Immature natural killer cell (primary cell): ENCODE results near the gene SAMD3. TPM values are rescaled to one million over a fixed set of nuclear protein-coding genes. Genes with fewer than 3 reads are reported as not detected.
"Not testable (repeated sequence)": the region's sequence is repeated elsewhere in the genome, so short reads cannot be mapped to it uniquely, and the experiment has no call there.

Experiments
- DNase-seq, 3 donors: peaks; one replicate each; pipeline ENCODE4 v3.0.0; 2022; ENCODE audit warnings: mixed read lengths in 1 of 3
- H3K27ac Mint-ChIP-seq, 6 donors: one replicate each; pipeline ENCODE4 v1.8.0; 2020; ENCODE audit warnings: mixed read lengths in 6 of 6, mild to moderate bottlenecking in 5 of 6, inconsistent platforms in 4 of 6, moderate library complexity in 3 of 6
- H3K27me3 Mint-ChIP-seq, 3 donors: one replicate each; pipeline ENCODE4 v1.8.0; 2020 to 2021; ENCODE audit warnings: low read depth in 3 of 3, mild to moderate bottlenecking in 3 of 3, mixed read lengths in 3 of 3, moderate library complexity in 3 of 3, inconsistent platforms in 1 of 3
- H3K36me3 Mint-ChIP-seq, 3 donors: one replicate each; pipeline ENCODE4 v1.8.0; 2020; ENCODE audit warnings: mixed read lengths in 3 of 3, inconsistent platforms in 2 of 3, mild to moderate bottlenecking in 2 of 3
- H3K4me1 Mint-ChIP-seq, 2 donors: one replicate each; pipeline ENCODE4 v1.8.0; 2020; ENCODE audit warnings: inconsistent platforms in 2 of 2, mild to moderate bottlenecking in 2 of 2, mixed read lengths in 2 of 2, moderate library complexity in 1 of 2
- H3K4me3 Mint-ChIP-seq, 5 donors: one replicate each; pipeline ENCODE4 v1.8.0; 2020; ENCODE audit warnings: mild to moderate bottlenecking in 5 of 5, mixed read lengths in 5 of 5, inconsistent platforms in 3 of 5, moderate library complexity in 3 of 5
- H3K9me3 Mint-ChIP-seq, 6 donors: one replicate each; pipeline ENCODE4 v1.8.0; 2020; ENCODE audit warnings: mild to moderate bottlenecking in 6 of 6, mixed read lengths in 6 of 6, inconsistent platforms in 4 of 6, moderate library complexity in 3 of 6
- polyA plus RNA-seq, 3 donors: library from polyadenylated mRNA; unstranded; fragments of 300-500 nt; fragmentation: Illumina TruSeq; gene quantifications; one replicate each; pipeline ENCODE4 v1.2.3, GENCODE V29; 2021

Gene SAMD3, protein sequence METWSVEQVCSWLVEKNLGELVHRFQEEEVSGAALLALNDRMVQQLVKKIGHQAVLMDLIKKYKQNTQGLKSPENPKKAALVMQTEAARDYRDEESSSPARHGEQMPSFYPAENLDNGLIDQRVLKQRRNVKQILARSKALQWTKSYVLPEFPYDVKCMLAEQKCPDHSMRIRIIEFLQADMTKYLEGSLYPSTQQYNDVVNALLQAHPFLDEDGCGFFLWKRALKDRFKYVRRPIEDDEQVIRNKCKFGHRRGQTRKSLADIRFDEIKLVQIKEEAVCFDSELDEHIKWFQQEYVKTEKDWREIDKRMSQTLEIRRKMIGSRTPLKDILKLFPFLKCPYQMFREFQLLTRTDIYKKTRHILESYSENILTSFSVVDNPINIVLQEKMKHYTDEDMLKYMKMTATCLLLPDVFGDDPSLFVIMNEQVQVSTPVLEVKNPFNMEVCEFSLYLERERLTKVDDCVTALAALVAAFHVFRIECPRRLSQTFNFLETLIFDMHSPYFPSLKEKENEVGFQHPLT
- 100 to 1,000 TPM; 208 to 376 (median 275) TPM for polyA plus RNA-seq

DNA sequence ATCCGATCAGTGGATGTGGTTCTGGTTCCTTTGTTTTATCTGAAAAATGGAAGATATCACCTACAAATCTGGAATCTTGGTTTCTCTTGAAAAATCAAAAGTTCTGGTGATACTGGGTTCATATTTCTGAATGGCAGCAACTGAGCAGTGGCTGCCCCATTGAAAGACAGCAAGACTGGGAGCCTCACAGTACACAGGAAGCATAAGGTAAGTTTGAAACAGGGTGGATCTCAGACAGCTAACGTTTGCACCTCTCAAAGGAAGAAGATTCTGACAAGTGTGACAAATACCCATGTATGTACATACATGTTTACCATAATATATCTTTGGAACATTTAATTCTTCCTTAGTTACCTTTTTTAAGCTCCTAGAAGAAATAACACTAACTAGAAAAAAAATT lies at the start of gene SAMD3:
Gene SAMD3, minus strand, starts transcription at position 177 of the 400 bp plus-strand sequence. CDS start 7,678 bp downstream, outside the sequence.
- Mint-ChIP-seq H3K4me3 (peak within 1 kb of the TSS; percentile 88 to 99 (median 93)), H3K36me3 (no peaks in the 10 kb centered on the region), H3K9me3 (no peaks in the 10 kb centered on the region), H3K27ac (peak within 1 kb of the TSS; percentile 90 to 97 (median 95)), H3K27me3 (peaks cover 0 to 8% (median 5%) of the 10 kb centered on the region in 3 donors), H3K4me1 (peaks cover 60 to 75% of the 10 kb centered on the region in 2 donors)
- peak in 2 of 3 donors; percentile 44 to 53 for DNase-seq

DNA sequence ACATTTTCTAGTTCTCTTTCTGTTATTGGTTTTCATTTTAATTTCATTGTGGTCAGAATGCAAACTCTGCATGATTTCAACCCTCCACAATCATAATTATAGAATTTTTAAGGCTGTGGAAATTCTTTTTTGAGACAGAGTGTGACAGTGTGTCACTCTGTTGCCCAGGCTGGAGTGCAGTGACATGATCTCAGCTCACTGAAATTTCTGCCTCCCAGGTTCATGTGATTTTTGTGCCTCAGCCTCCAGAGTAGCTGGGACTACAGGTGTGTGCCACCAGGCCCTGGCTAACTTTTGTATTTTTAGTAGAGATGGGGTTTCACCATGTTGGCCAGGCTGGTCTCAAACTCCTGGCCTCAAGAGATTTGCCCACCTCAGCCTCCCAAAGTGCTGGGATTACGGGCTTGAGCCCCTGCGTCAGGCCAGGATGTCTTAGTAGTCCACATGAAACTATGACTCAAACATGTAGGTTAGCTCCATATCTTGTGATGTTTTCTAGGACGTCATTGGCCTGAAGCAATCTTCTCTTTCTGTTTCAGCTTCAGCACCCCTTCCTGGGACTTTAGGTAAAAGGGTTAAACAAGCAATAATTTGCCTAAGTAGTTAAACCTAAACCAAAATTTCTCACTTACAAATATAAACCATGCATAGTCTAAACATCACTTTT lies 47.4 kb upstream of the SAMD3 start:
- Mint-ChIP-seq H3K4me1 (peaks cover 0 to 6% of the 10 kb centered on the region in 2 donors), H3K4me3 (no peak overlapping the region), H3K27ac (no peak overlapping the region)

DNA sequence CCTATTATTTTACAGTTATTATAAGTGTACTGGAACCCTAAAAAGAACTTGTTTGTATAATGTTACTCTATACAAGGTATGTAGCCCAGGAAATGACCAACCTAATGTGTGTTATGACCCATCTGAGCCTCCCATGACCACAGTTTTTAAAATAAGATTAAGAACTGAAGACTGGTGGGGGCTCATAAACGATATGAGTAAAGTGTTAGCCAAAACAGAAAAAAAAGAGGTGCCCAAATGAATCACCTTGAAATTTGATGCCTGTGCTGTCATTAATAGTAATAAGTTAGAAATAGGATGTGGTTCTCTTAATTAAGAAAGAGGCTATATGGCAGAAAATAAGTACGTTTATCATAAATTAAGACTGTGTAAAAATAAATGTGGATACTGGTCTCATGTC lies 42.8 kb upstream of the SAMD3 start:
- not testable (repeated sequence) for H3K9me3 Mint-ChIP-seq, H3K27me3 Mint-ChIP-seq, H3K36me3 Mint-ChIP-seq, DNase-seq, H3K27ac Mint-ChIP-seq, H3K4me3 Mint-ChIP-seq
- peaks cover 17 to 29% of the 10 kb centered on the region in 2 donors for H3K4me1 Mint-ChIP-seq

More for the DNA sequence above, 47.4 kb upstream of the SAMD3 start:
- Mint-ChIP-seq H3K9me3 (peaks cover 13 to 26% (median 22%) of the 10 kb centered on the region in 6 donors), H3K27me3 (no peaks in the 10 kb centered on the region), H3K36me3 (peaks cover 17 to 31% (median 20%) of the 10 kb centered on the region in 3 donors)
- DNase-seq = no peak

DNA sequence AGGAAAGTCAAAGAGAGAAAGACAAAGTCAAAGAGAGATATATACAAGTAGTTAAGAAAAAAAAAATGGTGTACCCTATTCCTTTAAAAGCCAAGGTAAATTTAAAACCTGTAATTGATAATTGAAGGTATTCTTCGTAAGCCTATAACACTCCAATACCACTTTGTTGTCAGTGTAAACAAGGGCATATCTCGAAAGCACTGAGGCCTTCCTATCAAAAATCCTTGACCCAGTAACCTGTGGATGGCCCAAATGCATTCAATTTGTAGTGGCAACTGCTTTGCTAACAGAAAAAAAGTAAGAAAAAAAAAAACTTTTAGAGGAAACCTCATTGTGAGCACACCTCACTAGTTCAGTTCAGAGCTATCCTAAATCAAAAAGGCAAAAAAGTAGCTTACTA lies 39.3 kb upstream of the SAMD3 start:
- DNase-seq = no peak
- H3K36me3 Mint-ChIP-seq = peaks cover 0 to 3% (median 0%) of the 10 kb centered on the region in 3 donors
- H3K4me1 Mint-ChIP-seq = peaks cover 36 to 51% of the 10 kb centered on the region in 2 donors
- peaks cover 3 to 13% (median 7%) of the 10 kb centered on the region in 3 donors for H3K27me3 Mint-ChIP-seq
- H3K27ac Mint-ChIP-seq = peak overlapping the region; percentile 77 to 99 (median 96)
- H3K9me3 Mint-ChIP-seq = peaks cover 0 to 1% (median 0%) of the 10 kb centered on the region in 6 donors
- H3K4me3 Mint-ChIP-seq = peak overlapping the region in 4 of 5 donors; percentile 79 to 86 (median 84)

DNA sequence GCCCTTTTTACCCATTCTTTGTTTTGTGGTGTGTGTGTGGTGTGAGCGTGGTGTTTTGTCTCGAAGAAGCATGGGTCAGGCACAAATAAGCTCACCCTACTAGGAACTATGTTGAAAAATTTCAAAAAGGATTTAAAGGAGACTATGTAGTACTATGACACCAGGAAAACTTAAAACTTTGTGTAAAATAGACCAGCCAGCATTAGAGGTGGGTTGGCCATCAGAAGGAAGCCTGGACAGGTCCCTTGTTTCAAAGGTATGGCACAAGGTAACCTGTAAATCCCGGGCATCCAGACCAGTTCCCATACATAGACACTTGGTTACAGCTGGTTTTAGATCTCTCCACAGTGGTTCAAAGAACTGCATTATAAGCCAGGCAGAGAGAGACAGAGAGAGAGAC lies 38.8 kb upstream of the SAMD3 start:
- H3K36me3 Mint-ChIP-seq, DNase-seq, H3K9me3 Mint-ChIP-seq: not testable (repeated sequence)
- peak overlapping the region; percentile 79 to 86 (median 82) for H3K4me3 Mint-ChIP-seq
- H3K27ac Mint-ChIP-seq = peak overlapping the region; percentile 77 to 99 (median 96)
- H3K4me1 Mint-ChIP-seq = peaks cover 36 to 51% of the 10 kb centered on the region in 2 donors
- H3K27me3 Mint-ChIP-seq = peaks cover 3 to 13% (median 7%) of the 10 kb centered on the region in 3 donors

DNA sequence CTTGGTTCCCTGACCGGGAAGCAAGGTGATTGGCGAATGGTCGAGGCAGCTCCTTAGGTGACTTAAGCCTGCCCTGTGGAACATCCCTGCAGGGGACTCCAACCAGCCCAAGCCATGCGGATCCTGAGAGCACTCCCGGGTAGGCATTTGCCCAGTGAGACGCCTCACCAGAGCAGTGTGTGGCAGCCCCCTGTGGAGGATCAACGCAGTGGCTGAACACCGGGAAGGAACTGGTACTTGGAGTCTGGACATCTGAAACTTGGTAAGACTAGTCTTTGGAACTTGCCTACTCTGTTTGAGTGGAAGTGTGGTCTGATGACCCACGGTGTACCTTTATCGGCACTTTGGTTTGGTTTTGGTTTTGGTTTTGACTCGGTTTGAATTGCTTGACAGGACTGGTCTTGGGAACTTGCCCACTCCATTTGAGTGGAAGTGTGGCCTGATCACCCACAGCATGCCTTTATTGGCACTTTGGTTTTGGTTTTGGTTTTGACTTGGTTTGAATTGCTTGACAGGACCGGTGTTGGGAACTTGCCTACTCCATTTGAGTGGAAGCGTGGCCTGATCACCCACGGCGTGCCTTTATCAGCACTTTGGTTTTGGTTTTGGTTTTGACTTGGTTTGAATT lies 38.0 kb upstream of the SAMD3 start:
- DNase-seq = peak; percentile 63 to 68 (median 66)
- Mint-ChIP-seq H3K27me3 (peaks cover 3 to 13% (median 7%) of the 10 kb centered on the region in 3 donors), H3K27ac (peak overlapping the region; percentile 77 to 99 (median 96)), H3K4me3 (peak overlapping the region; percentile 79 to 86 (median 82)), H3K4me1 (peaks cover 41 to 54% of the 10 kb centered on the region in 2 donors)
- H3K9me3 Mint-ChIP-seq, H3K36me3 Mint-ChIP-seq: not testable (repeated sequence)

DNA sequence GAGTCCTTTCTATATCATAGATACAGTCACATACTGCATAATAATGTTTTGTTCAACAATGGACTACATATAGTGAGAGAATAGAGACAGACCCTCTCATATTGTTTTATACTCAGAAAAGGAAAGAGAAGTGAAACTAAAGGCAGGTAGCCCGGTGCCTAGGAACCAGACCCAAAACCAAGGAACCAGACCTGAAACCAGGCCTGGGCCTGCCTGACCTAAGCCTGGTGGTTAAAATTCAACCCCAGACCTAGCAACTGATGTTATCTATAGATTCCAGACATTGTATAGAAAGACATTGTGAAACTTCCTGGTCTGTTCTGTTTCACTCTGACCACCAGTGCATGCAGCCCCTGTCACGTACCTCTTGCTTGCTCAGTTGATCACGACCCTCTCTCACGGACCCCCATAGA lies 37.3 kb upstream of the SAMD3 start:
- H3K4me3 Mint-ChIP-seq = peak overlapping the region; percentile 79 to 86 (median 82)
- not testable (repeated sequence) for H3K9me3 Mint-ChIP-seq, H3K36me3 Mint-ChIP-seq
- H3K27ac Mint-ChIP-seq = peak overlapping the region; percentile 77 to 99 (median 96)
- H3K4me1 Mint-ChIP-seq = peaks cover 43 to 58% of the 10 kb centered on the region in 2 donors
- H3K27me3 Mint-ChIP-seq = peaks cover 3 to 13% (median 7%) of the 10 kb centered on the region in 3 donors
- peak; percentile 62 to 67 (median 67) for DNase-seq

DNA sequence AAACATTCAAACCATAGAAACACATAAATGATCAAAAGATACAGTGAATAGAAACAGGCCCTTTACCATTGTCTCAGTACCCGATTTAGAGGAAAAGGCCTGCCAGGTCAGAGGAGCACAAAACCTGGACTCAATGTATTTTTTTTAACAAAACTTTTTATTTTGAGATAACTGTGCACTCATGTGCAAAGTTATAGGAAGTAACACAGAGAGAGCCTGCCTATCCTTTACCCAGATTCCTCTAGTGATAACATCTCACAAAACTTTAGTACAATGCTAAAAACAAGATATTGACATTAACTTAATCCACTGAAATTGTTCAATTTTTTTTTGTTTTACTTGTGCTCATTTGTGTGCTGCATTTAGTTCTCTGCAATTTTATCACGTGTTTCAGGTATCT lies 36.8 kb upstream of the SAMD3 start:
- H3K4me1 Mint-ChIP-seq = peaks cover 46 to 63% of the 10 kb centered on the region in 2 donors
- no peak for DNase-seq

DNA sequence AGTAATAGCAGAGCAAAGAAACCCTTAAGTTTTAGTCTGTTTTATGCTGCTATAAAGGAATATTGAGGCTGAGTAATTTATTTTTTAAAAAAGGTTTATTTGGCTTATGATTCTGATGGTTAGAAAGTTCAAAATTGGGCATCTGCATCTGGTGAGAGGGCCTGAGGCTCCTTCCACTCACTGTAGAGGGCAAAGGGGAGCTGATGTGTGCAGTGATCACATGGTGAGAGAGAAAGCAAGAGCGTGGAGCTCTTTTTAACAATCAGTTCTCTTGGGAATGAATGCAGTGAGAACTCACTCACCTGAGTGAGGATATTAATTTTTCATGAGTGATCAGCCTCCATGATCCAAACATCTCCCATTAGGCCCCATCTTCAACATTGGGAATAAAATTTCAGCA lies 36.4 kb upstream of the SAMD3 start:
- Mint-ChIP-seq H3K9me3 (peaks cover 0 to 1% (median 0%) of the 10 kb centered on the region in 6 donors), H3K36me3 (peaks cover 0 to 9% (median 0%) of the 10 kb centered on the region in 3 donors), H3K27me3 (peaks cover 3 to 17% (median 7%) of the 10 kb centered on the region in 3 donors), H3K4me3 (peak overlapping the region; percentile 18 to 86 (median 48)), H3K4me1 (peaks cover 45 to 61% of the 10 kb centered on the region in 2 donors), H3K27ac (peak overlapping the region; percentile 77 to 99 (median 94))
- DNase-seq = no peak

More for the DNA sequence above, 36.8 kb upstream of the SAMD3 start:
- peaks cover 0 to 1% (median 0%) of the 10 kb centered on the region in 6 donors for H3K9me3 Mint-ChIP-seq
- H3K27me3 Mint-ChIP-seq = peaks cover 3 to 13% (median 7%) of the 10 kb centered on the region in 3 donors
- H3K4me3 Mint-ChIP-seq = peak overlapping the region; percentile 79 to 86 (median 82)
- H3K27ac Mint-ChIP-seq = peak overlapping the region; percentile 77 to 99 (median 96)
- H3K36me3 Mint-ChIP-seq = peaks cover 0 to 8% (median 0%) of the 10 kb centered on the region in 3 donors

DNA sequence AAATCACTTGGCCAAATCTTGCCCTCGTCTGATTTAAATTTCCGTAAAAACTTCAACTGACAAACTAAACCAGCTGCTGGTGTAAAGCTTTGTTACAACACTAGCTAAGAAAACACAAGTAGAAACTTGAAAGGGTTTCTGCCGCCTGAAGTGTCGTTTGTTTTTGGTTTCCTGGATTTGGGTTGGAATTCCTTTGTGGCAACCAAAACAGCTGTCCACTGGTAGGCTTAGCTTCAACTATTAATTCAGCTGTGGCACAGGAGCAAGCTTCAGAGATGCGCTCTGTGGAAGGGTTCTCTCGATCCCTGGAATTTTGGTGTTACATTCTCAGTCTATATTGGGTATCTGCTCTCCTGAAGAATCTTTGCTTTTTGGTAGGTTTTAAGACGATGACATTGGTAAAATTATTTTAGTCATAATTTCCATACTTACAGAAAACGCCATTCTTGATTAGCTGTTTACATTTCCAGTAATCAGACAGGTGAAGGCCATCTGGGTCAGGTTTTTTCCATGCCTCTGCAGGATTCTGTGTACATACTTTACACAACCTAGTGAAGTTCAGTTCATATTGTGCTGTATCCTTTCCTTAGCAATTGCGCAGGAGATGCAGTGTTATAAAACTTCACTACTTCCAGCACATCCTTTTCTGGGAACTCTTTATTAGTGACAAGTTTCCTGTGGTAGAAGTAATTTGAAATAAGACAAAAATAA lies 29.9 kb upstream of the SAMD3 start:
- no peak overlapping the region for H3K27ac Mint-ChIP-seq
- DNase-seq = no peak
- peaks cover 2 to 6% (median 2%) of the 10 kb centered on the region in 3 donors for H3K27me3 Mint-ChIP-seq
- H3K4me3 Mint-ChIP-seq = no peak overlapping the region
- H3K4me1 Mint-ChIP-seq = peaks cover 9 to 18% of the 10 kb centered on the region in 2 donors
- H3K9me3 Mint-ChIP-seq = no peaks in the 10 kb centered on the region
- H3K36me3 Mint-ChIP-seq = peaks cover 0 to 6% (median 0%) of the 10 kb centered on the region in 3 donors

DNA sequence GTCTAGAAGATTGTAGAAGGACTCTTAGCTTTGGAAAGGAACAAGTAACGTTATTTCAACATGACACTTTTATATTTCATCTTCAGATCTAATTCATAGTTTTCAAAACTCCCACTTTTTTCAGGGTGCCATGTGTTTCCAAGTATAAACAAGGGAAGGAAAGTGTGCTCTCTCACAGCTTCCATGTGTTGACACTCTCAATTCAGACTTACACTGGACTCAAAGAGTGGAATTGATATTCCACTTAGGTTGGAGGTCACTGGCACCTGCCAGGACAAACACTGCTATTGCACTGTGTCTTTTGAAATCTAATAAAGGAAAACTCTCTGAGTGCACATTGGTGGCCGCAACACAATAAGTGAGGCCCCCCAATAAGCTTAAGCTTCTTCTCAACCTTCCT lies 22.5 kb upstream of the SAMD3 start:
- Mint-ChIP-seq H3K36me3 (no peaks in the 10 kb centered on the region), H3K4me3 (no peak overlapping the region), H3K27ac (no peak overlapping the region), H3K9me3 (no peaks in the 10 kb centered on the region), H3K4me1 (no peaks in the 10 kb centered on the region), H3K27me3 (peaks cover 0 to 3% (median 2%) of the 10 kb centered on the region in 3 donors)
- no peak for DNase-seq

DNA sequence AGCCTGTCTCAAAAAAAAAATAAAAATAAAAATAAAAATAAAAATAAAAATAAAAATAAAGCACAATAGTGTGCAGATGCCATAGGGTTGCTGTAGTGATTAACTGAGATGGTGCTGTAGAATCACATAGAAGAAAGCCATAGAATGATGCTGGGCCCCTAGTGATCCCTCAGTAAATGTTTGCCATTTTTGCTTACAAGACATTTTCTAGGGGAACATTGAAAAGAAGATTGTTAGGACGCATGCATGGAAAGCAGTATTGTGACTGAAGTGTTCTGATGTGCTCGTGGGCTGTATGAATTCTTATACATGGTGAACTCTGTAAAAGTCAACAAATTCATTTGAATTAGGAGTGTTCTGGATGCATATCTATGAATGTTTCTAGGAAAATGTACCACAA lies 22.0 kb upstream of the SAMD3 start:
- H3K27ac Mint-ChIP-seq = no peak overlapping the region
- H3K36me3 Mint-ChIP-seq = no peaks in the 10 kb centered on the region
- peaks cover 0 to 3% (median 2%) of the 10 kb centered on the region in 3 donors for H3K27me3 Mint-ChIP-seq
- no peak for DNase-seq
- no peak overlapping the region for H3K4me3 Mint-ChIP-seq
- H3K9me3 Mint-ChIP-seq = no peaks in the 10 kb centered on the region
- no peaks in the 10 kb centered on the region for H3K4me1 Mint-ChIP-seq

DNA sequence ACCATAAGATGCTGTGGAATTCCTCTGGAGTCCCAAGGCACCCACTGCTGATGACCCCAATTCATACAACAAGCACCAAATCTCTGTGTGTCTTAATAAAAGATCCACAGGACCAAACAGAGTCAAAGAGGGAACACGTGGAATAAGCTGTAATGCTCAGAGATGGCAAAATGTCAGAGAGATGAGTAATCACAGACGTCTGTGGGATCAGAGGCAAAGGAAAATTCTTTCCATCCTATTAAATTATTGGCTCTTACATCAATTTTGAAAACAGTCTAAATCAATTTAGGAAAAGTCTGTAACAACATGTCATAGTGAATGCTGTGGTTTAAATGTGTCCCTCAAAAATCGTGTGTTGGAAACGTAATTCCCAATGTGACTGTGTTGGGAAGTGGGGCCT lies 17.5 kb upstream of the SAMD3 start:
- Mint-ChIP-seq H3K27me3 (peaks cover 0 to 3% (median 0%) of the 10 kb centered on the region in 3 donors), H3K36me3 (no peaks in the 10 kb centered on the region), H3K4me3 (no peak overlapping the region), H3K4me1 (no peaks in the 10 kb centered on the region), H3K9me3 (no peaks in the 10 kb centered on the region), H3K27ac (no peak overlapping the region)
- no peak for DNase-seq
